Measurements from ENCODE around the gene P4HA2.

P4HA2 gene

DNA sequence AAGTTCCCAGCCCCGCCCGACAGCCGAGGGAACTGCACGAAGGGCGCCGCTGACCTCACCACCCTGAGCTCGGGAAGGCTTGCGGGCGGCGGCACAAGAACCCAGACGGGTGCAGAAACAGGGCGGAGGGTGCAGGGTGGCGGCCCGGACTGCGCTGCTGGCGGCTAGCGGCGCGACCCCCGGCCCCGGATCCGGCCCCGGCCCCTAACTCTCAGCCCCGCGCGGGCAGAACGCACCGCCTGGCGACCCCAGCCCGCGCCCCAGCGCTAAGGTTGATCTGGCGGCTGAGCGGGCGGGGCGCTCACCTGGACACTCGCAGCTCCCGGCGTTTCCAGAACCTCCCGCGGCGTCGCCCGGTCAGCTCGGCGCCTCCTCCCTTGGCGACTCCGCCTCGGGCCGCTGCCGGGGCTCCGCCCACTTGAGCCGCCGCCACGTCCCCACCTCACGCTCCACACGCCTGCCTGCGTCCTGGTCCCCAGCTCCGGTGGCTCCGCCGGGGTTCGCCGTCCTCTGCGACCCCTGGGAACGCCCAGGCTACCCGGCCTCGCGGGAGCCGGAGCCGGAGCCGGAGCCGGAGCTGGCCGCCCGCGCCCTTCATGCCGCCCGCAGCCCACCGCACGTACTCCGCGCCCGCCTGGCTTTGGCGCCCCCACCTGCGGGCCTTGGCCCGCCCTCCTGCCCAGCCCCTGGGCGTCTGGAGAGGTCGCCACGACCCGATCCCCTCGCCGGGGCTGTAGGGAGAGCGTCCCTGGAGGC lies at the start of gene P4HA2:
TSS of gene P4HA2 (minus strand) at position 369 of the 756 bp plus-strand sequence. CDS start 9,227 bp downstream, outside the sequence.
- H3K4me3 ChIP-seq (replicated peaks; ENCODE audit: low read depth, low read length) = peak within 1 kb of the TSS; percentile 54
- TF ChIP-seq, protein P1, sequence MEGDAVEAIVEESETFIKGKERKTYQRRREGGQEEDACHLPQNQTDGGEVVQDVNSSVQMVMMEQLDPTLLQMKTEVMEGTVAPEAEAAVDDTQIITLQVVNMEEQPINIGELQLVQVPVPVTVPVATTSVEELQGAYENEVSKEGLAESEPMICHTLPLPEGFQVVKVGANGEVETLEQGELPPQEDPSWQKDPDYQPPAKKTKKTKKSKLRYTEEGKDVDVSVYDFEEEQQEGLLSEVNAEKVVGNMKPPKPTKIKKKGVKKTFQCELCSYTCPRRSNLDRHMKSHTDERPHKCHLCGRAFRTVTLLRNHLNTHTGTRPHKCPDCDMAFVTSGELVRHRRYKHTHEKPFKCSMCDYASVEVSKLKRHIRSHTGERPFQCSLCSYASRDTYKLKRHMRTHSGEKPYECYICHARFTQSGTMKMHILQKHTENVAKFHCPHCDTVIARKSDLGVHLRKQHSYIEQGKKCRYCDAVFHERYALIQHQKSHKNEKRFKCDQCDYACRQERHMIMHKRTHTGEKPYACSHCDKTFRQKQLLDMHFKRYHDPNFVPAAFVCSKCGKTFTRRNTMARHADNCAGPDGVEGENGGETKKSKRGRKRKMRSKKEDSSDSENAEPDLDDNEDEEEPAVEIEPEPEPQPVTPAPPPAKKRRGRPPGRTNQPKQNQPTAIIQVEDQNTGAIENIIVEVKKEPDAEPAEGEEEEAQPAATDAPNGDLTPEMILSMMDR (IDR thresholded peaks at IDR 0.05; ENCODE audit: low read depth, low read length, missing control alignments) = no peak
- DNase-seq (ENCODE audit: extremely low read depth, low read depth) = no peak

DNA sequence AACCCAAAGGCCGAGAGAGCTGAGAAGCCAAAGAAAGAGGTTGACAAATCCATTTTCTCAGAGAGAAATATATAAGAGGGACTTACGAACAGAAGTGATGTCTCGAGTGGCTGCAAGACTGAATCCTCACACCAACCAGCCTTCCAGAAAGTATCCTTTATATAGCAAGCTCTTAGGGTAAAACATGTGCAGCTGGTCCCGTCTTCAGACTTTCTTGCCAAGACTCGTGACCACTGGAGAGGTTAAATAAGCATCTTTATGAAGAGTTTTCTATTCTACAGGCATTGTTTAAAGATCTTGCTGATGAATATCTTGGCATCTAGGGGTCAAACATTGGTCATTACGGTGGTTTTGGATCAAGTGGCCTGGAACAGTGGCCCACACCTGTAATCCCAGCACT lies 49.6 kb upstream of the P4HA2 start:
- TF ChIP-seq, protein P1 (IDR thresholded peaks at IDR 0.05; ENCODE audit: low read depth, low read length, missing control alignments) = no peak
- DNase-seq (ENCODE audit: extremely low read depth, low read depth) = no peak
- no peak overlapping the region for H3K4me3 ChIP-seq (replicated peaks; ENCODE audit: low read depth, low read length)

DNA sequence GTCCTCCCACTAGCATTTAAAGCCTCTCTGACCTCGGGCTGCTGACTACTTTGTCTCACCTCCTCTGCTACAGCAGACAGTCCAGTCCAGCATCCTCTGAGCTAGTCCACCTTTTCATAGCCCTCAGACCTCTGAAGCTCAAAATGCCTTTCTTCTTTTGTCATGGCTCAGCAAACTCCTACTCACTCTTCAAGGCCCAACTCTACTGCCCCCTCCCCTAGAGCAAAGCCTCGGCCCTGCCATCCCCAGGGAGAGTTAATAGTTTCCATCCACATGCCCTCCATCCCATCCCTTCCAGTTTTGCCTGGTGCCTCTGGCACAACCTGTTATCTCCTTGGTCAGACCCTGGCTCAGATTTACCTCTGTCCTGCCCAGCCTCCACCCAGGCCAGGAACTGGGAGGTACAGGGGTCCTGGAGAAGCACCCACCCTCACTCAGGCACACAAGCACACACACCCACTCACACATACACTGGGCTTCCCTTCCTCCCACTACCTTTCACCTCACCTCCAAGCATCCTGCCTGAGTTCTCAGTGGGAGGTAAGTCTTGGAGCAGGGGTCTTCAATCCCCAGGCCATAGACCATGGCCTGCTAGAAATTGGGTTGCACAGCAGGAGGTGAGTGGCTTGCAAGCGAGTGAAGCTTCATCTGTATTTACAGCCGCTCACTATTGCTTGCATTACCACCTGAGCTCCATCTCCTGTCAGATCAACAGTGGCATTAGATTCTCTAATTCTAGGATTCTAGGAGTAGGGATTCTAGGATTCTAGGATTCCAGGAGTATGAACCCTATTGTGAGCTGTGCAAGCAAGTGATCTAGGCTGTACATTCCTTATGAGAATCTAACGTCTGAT lies 47.9 kb upstream of the P4HA2 start:
- H3K4me3 ChIP-seq (replicated peaks; ENCODE audit: low read depth, low read length) = no peak overlapping the region
- TF ChIP-seq, protein P1 (IDR thresholded peaks at IDR 0.05; ENCODE audit: low read depth, low read length, missing control alignments) = no peak
- DNase-seq (ENCODE audit: extremely low read depth, low read depth) = no peak

GRCh38 chr5:132274050-132274792 lies 46.6 kb upstream of the P4HA2 start:
- DNase-seq (ENCODE audit: extremely low read depth, low read depth) = no peak

DNA sequence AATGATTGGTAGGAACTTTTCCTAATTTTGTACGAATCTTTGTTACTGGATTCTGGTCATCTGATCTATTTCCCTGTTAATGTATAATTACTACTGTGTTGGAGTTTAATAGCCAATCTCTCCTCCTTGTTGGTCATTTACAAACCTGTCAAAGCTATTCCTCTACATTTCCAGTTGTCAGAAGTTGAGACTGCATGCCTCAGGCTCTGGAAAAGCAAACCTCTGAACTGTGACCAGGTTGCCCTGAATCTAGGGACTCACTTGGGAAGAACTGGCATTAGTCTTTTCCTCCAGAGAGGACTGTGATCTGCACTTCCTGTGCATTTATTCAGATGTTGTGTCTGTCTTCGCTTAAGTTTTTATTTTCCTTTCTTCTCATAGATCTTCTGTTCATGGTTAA lies 46.0 kb upstream of the P4HA2 start:
- TF ChIP-seq, protein P1 (IDR thresholded peaks at IDR 0.05; ENCODE audit: low read depth, low read length, missing control alignments) = no peak
- no peak overlapping the region for H3K4me3 ChIP-seq (replicated peaks; ENCODE audit: low read depth, low read length)
- no peak for DNase-seq (ENCODE audit: extremely low read depth, low read depth)

More at GRCh38 chr5:132274050-132274792, 46.6 kb upstream of the P4HA2 start:
- H3K4me3 ChIP-seq (replicated peaks; ENCODE audit: low read depth, low read length) = no peak overlapping the region
- TF ChIP-seq, protein P1 (IDR thresholded peaks at IDR 0.05; ENCODE audit: low read depth, low read length, missing control alignments) = no peak

Measured in HFF-Myc (cell line).